HepG2 (cell line): ENCODE results near the gene TREH. TPM values are rescaled to one million over a fixed set of nuclear protein-coding genes. Genes with fewer than 3 reads are reported as not detected.

Experiments
- ATAC-seq: fragments of 200-7000 bp; cut with Tn5 transposase; 3 replicates; pipeline ENCODE4 v1.9.1; 2020; ENCODE audit warnings: mild to moderate bottlenecking, moderate library complexity
- BruUV-seq: library from RNA; stranded (reverse); fragments of 400-500 nt; replicated peaks from 2 replicates; lab custom pipeline; 2021; lab: Mats Ljungman, UMichigan
- CTCF ChIA-PET: fragments of 300-600 bp; formaldehyde crosslinking; extraction: SDS; loops from one replicate; lab custom pipeline; 2021; ENCODE audit warnings: low total read pairs, inconsistent platforms, low intra/inter-chr PET ratio; lab: Yijun Ruan, JAX
- POLR2A ChIA-PET: fragments of 350-600 bp; sonication (Branson Sonifier 250); formaldehyde crosslinking; loops from one replicate; lab custom pipeline; 2020; ENCODE audit warnings: antibody characterized with exemption, inconsistent platforms; lab: Yijun Ruan, JAX
- DNase-seq: peaks from one replicate; pipeline ENCODE4 v3.0.0-alpha.2; 2015; ENCODE audit warnings: low spot score
- FAIRE-seq: peaks from 3 replicates; lab custom pipeline; 2011; peaks lifted over from hg19 to GRCh38; lab: Jason Lieb, UNC
- H2AFZ ChIP-seq: one replicate; pipeline ENCODE4 v1.6.1; 2011; ENCODE audit warnings: low read length, inconsistent platforms
- H3K27ac ChIP-seq: fragments of 300-600 bp; 3 replicates; pipeline ENCODE4 v1.8.0; 2011; ENCODE audit warnings: mixed run types, mild to moderate bottlenecking, mixed read lengths, low read length, inconsistent platforms; ENCODE audit not compliant: insufficient read depth; ENCODE audit errors: extremely low read length
- H3K27me3 ChIP-seq, 2 experiments: fragments of 200-600 bp in 1 of 2; 2 replicates in 1 of 2; 3 replicates in 1 of 2; pipeline versions ENCODE4 v1.6.0 to v1.8.0; 2011; ENCODE audit warnings: low read length in 2 of 2, mild to moderate bottlenecking in 2 of 2, moderate library complexity in 2 of 2, inconsistent platforms in 1 of 2; ENCODE audit not compliant: insufficient read depth in 2 of 2, control insufficient read depth in 1 of 2
- H3K36me3 ChIP-seq, 2 experiments: fragments of 200-600 bp in 1 of 2; replicated peaks in 1 of 2; 2 replicates in 1 of 2; 3 replicates in 1 of 2; pipeline versions ENCODE4 v1.5.1 to v1.8.0; 2011; ENCODE audit warnings: low read length in 2 of 2, inconsistent platforms in 1 of 2; ENCODE audit not compliant: insufficient read depth in 2 of 2, control insufficient read depth in 1 of 2
- H3K4me1 ChIP-seq: 2 replicates; pipeline ENCODE4 v1.5.1; 2012; ENCODE audit warnings: low read length, inconsistent platforms; ENCODE audit not compliant: insufficient read depth
- H3K4me2 ChIP-seq: 2 replicates; pipeline ENCODE4 v1.6.0; 2011; ENCODE audit warnings: low read depth, low read length, inconsistent platforms
- H3K4me3 ChIP-seq, 3 experiments: fragments of 200-600 bp in 1 of 3; sonication (generic), shearing (Covaris generic) in 1 of 3; replicated peaks in 1 of 3; 2 replicates each; pipeline ENCODE4 v1.5.1; 2011 to 2016; ENCODE audit warnings: low read length in 3 of 3, inconsistent platforms in 2 of 3, low read depth in 2 of 3, mild to moderate bottlenecking in 2 of 3, control low read depth in 1 of 3, mixed read lengths in 1 of 3; ENCODE audit not compliant: insufficient read depth in 1 of 3
- H3K79me2 ChIP-seq: one replicate; pipeline ENCODE4 v1.6.1; 2011; ENCODE audit warnings: low read length, inconsistent platforms; ENCODE audit not compliant: insufficient read depth
- H3K9ac ChIP-seq: 2 replicates; pipeline ENCODE4 v1.6.0; 2011; ENCODE audit warnings: mild to moderate bottlenecking, low read depth, low read length, inconsistent platforms; ENCODE audit not compliant: insufficient read depth
- H3K9me3 ChIP-seq: 2 replicates; pipeline ENCODE4 v1.5.1; 2012; ENCODE audit warnings: mild to moderate bottlenecking, low read length
- H4K20me1 ChIP-seq: 2 replicates; pipeline ENCODE4 v1.6.0; 2011; ENCODE audit warnings: inconsistent platforms, mild to moderate bottlenecking, low read length, moderate library complexity; ENCODE audit not compliant: insufficient read depth
- ZNF350 ChIP-seq: sonication (generic); formaldehyde crosslinking; IDR thresholded peaks from 2 replicates; pipeline ENCODE4 v1.4.0; 2020; ENCODE audit warnings: mild to moderate bottlenecking, low read depth, missing genetic modification reagents, borderline replicate concordance
- ZNF607 ChIP-seq: sonication (generic); formaldehyde crosslinking; IDR thresholded peaks from 2 replicates; pipeline ENCODE4 v1.5.1; 2020; ENCODE audit warnings: missing genetic modification reagents, mild to moderate bottlenecking, borderline replicate concordance
- WGBS: methylation state at CpG from one replicate; pipeline ENCODE4 v1.1.6; 2017; ENCODE audit warnings: low lambda C conversion rate; 5-methylcytosine and 5-hydroxymethylcytosine counted together
- in situ Hi-C: cut with HindIII; loops from 2 replicates; pipeline ENCODE4 v1.10.0; 2017; ENCODE audit warnings: low pct_unique_long_range_greater_than_20kb; ENCODE audit not compliant: extremely low pct_ligation_motif_present
- intact Hi-C: fragments of 100-400 bp; cut with micrococcal nuclease; formaldehyde crosslinking; loops from one replicate; pipeline ENCODE4 v1.10.0; 2022; ENCODE audit not compliant: unreplicated experiment
- polyA plus RNA-seq, 8 experiments: library from polyadenylated mRNA; depleted of rRNA in 3 of 8; stranded (reverse) in 7 of 8; unstranded in 1 of 8; fragments of >200 nt; fragmentation: Illumina TruSeq in 4 of 8; extraction: Trizol in 4 of 8; gene quantifications; 2 replicates each; pipeline versions ENCODE4 v1.2.1 to v1.2.3, GENCODE V29; 2011 to 2016; ENCODE audit warnings: low read depth in 4 of 8, missing spikeins in 1 of 8, mixed read lengths in 1 of 8; ENCODE audit not compliant: insufficient read depth in 1 of 8
- total RNA-seq, 5 experiments: library from RNA; depleted of rRNA; stranded (reverse); fragments of >200 nt; fragmentation: Illumina TruSeq; extraction: Trizol; gene quantifications; 2 replicates each; pipeline ENCODE4 v1.2.3, GENCODE V29; 2016; ENCODE audit warnings: low read depth in 1 of 5
- TF ChIP-seq, protein P1 (sequence below): sonication (generic); formaldehyde crosslinking; IDR thresholded peaks from 2 replicates; pipeline ENCODE4 v1.4.0; 2020; ENCODE audit warnings: missing genetic modification reagents, borderline replicate concordance
- TF ChIP-seq, protein P2 (sequence below): sonication (generic); formaldehyde crosslinking; IDR thresholded peaks from 2 replicates; pipeline ENCODE4 v1.4.0; 2020; ENCODE audit warnings: missing genetic modification reagents
- TF ChIP-seq, protein P3 (sequence below): sonication (generic); formaldehyde crosslinking; IDR thresholded peaks from 2 replicates; pipeline ENCODE4 v1.5.1; 2020; ENCODE audit warnings: mild to moderate bottlenecking, missing genetic modification reagents, moderate library complexity

The TREH gene
- total and polyA plus RNA-seq, 2 of the 13 experiments (the other 11 are each of a cell fraction or from before 2014, with no cell fraction given): 0.53 to 0.86 TPM

DNA sequence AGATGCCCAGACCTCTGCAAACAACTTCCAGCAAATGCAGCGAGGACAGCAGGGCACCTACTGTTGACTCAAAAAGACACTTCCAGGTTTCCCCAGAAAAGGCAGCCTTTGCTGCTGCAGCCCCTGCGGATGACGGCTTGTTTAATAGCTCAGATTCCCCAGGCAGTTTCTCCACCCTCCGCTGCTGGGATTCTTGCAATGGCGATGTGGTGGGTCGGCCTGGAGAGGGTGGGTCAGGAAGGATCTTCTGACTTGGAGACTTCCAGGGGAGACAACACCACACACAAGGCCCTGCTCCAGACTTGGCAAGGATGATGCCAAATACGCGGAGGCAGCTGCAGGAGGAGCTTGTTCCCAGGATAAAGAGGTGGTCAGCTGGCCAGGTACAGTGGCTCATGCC, 17.9 kb upstream of the TREH start:
- no peak overlapping the region for H3K27ac ChIP-seq
- no peak for FAIRE-seq
- H4K20me1 ChIP-seq: no peaks in the 10 kb centered on the region

More for the DNA sequence above, 17.9 kb upstream of the TREH start:
- intact Hi-C loops: loop anchor here (10.0 kb wide), 1 partner anchor 47 kb away; no protein-coding TSS in a partner anchor
- peaks cover 38% of the 10 kb centered on the region for H3K4me1 ChIP-seq
- no peak overlapping the region for H2AFZ ChIP-seq
- TF ChIP-seq ZNF607 (CRISPR knock-in tag): no peak
- TF ChIP-seq, protein P1, sequence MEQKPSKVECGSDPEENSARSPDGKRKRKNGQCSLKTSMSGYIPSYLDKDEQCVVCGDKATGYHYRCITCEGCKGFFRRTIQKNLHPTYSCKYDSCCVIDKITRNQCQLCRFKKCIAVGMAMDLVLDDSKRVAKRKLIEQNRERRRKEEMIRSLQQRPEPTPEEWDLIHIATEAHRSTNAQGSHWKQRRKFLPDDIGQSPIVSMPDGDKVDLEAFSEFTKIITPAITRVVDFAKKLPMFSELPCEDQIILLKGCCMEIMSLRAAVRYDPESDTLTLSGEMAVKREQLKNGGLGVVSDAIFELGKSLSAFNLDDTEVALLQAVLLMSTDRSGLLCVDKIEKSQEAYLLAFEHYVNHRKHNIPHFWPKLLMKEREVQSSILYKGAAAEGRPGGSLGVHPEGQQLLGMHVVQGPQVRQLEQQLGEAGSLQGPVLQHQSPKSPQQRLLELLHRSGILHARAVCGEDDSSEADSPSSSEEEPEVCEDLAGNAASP: no peak
- TF ChIP-seq, protein P2, sequence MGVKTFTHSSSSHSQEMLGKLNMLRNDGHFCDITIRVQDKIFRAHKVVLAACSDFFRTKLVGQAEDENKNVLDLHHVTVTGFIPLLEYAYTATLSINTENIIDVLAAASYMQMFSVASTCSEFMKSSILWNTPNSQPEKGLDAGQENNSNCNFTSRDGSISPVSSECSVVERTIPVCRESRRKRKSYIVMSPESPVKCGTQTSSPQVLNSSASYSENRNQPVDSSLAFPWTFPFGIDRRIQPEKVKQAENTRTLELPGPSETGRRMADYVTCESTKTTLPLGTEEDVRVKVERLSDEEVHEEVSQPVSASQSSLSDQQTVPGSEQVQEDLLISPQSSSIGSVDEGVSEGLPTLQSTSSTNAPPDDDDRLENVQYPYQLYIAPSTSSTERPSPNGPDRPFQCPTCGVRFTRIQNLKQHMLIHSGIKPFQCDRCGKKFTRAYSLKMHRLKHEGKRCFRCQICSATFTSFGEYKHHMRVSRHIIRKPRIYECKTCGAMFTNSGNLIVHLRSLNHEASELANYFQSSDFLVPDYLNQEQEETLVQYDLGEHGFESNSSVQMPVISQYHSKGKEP (CRISPR knock-in tag): no peak
- TF ChIP-seq ZNF350: 0 out of 2 replicates have a peak, but pooled peaks have one; percentile 19
- TF ChIP-seq, protein P3, sequence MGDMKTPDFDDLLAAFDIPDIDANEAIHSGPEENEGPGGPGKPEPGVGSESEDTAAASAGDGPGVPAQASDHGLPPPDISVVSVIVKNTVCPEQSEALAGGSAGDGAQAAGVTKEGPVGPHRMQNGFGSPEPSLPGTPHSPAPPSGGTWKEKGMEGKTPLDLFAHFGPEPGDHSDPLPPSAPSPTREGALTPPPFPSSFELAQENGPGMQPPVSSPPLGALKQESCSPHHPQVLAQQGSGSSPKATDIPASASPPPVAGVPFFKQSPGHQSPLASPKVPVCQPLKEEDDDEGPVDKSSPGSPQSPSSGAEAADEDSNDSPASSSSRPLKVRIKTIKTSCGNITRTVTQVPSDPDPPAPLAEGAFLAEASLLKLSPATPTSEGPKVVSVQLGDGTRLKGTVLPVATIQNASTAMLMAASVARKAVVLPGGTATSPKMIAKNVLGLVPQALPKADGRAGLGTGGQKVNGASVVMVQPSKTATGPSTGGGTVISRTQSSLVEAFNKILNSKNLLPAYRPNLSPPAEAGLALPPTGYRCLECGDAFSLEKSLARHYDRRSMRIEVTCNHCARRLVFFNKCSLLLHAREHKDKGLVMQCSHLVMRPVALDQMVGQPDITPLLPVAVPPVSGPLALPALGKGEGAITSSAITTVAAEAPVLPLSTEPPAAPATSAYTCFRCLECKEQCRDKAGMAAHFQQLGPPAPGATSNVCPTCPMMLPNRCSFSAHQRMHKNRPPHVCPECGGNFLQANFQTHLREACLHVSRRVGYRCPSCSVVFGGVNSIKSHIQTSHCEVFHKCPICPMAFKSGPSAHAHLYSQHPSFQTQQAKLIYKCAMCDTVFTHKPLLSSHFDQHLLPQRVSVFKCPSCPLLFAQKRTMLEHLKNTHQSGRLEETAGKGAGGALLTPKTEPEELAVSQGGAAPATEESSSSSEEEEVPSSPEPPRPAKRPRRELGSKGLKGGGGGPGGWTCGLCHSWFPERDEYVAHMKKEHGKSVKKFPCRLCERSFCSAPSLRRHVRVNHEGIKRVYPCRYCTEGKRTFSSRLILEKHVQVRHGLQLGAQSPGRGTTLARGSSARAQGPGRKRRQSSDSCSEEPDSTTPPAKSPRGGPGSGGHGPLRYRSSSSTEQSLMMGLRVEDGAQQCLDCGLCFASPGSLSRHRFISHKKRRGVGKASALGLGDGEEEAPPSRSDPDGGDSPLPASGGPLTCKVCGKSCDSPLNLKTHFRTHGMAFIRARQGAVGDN: 0 out of 2 replicates have a peak, but pooled peaks have one; percentile 39
- TF ChIP-seq, all 625 proteins: peak for 2
- no TSS peak for BruUV-seq
- ATAC-seq (peak; percentile 13; the same call in 2 of the 3 replicates), DNase-seq (no peak)
- Histone ChIP-seq H3K4me3 (peak overlapping the region in 1 of 3 experiments; percentile 19; a peak in 1 of 6 replicates), H3K79me2 (no peaks in the 10 kb centered on the region), H3K9me3 (peaks cover 4% of the 10 kb centered on the region; the same call in 1 of the 2 replicates), H3K27me3 (peaks cover 0 to 6% of the 10 kb centered on the region in 2 experiments; a peak in 2 of 5 replicates), H3K4me2 (peak overlapping the region; percentile 38), H3K36me3 (no peaks in the 10 kb centered on the region), H3K9ac (0 out of 2 replicates have a peak overlapping the region, but pooled peaks have one; percentile 21)
- in situ Hi-C loops: no loop called here
- 50% methylated on average over 5 of the region's 8 CpGs for WGBS
- ChIA-PET POLR2A (interaction anchor here (1.0 kb wide), 1 partner anchor 93 kb away, joined by 6 read pairs; the partner anchor contains the start of gene DDX6), CTCF (no interaction called here)
